GM19397 (cell line): Measurements from ENCODE around the gene APOLD1.
"Not testable (repeated sequence)": the region's sequence is repeated elsewhere in the genome, so short reads cannot be mapped to it uniquely, and the experiment has no call there.

Source experiments
- ATAC-seq: cut with Tn5 transposase; IDR thresholded peaks from one replicate; pipeline ENCODE4 v1.9.1; 2021; ENCODE audit warnings: mild to moderate bottlenecking, moderate library complexity; ENCODE audit not compliant: unreplicated experiment

The APOLD1 gene

DNA sequence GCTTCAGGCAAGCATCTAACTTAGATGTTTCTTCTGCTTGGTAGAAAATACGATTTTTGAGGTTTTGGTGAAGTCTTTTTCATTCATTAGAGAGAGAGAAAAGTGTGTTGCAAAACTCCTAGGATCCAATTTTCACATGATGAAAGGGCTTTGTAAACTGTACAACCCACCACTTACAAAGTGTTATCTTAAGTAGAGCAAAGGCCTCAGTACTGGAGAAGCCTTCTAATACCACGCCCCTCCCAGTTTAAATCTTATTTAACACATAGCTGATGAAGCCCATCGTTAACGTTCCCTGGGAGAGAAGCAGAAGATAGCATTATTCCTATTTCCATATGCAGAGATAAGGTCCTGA lies 869 bp downstream of the APOLD1 start:
- ATAC-seq, result peak; percentile 7

DNA sequence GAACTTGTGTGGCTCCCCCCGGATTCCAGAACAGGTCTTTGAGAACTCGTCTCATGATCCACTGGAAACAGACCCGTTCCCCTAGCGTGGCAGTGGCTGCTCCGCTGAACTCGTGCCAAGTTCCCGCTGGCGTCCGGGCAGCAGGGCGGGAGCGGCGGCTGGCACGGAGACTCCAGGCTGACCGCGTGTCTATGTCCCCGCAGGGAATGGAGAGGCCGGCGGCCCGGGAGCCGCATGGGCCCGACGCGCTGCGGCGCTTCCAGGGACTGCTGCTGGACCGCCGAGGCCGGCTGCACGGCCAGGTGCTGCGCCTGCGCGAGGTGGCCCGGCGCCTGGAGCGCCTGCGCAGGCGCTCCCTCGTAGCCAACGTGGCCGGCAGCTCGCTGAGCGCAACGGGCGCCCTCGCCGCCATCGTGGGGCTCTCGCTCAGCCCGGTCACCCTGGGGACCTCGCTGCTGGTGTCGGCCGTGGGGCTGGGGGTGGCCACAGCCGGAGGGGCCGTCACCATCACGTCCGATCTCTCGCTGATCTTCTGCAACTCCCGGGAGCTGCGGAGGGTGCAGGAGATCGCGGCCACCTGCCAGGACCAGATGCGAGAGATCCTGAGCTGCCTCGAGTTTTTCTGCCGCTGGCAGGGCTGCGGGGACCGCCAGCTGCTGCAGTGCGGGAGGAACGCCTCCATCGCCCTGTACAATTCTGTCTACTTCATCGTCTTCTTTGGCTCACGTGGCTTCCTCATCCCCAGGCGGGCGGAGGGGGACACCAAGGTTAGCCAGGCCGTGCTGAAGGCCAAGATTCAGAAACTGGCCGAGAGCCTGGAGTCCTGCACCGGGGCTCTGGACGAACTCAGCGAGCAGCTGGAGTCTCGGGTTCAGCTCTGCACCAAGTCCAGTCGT lies 1.5 kb downstream of the APOLD1 start:
- peak; percentile 89 for ATAC-seq

GRCh38 chr12:12788131-12788530 lies 2.7 kb downstream of the APOLD1 start:
- no peak for ATAC-seq

- no peak for ATAC-seq
Measured at GRCh38 chr12:12788675-12789368, 3.4 kb downstream of the APOLD1 start.

GRCh38 chr12:12790956-12791355 lies 5.5 kb downstream of the APOLD1 start:
- no peak for ATAC-seq

- ATAC-seq, result no peak
Measured at GRCh38 chr12:12791756-12792369, 6.4 kb downstream of the APOLD1 start.

- ATAC-seq, result no peak
Measured at GRCh38 chr12:12792421-12792820, 7.0 kb downstream of the APOLD1 start.

DNA sequence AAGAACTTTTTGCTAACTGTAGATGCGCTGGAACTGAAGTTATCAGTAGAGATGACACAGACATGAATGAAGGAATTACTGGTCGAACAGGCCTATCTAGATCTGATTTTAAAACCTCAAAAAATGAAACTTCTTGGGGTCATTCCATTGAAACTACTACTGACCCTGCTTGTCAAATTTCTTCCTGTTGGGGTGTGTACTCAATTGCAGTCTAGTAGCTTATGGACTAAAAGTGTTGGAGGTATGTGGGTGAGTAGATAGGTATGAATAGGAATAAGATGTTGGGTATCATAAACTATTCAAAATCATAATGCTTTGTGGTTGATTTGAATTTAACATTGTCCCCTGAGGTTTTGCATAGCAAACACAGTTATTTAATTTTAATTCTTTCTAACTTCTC lies 9.2 kb downstream of the APOLD1 start:
- ATAC-seq, result no peak

GRCh38 chr12:12796171-12796570 lies 10.7 kb downstream of the APOLD1 start:
- no peak for ATAC-seq

- no peak for ATAC-seq
Measured at GRCh38 chr12:12796928-12797793, 11.7 kb downstream of the APOLD1 start.

GRCh38 chr12:12797794-12798152 lies 12.3 kb downstream of the APOLD1 start:
- no peak for ATAC-seq

- no peak for ATAC-seq
Measured at GRCh38 chr12:12798480-12798879, 13.0 kb downstream of the APOLD1 start.

DNA sequence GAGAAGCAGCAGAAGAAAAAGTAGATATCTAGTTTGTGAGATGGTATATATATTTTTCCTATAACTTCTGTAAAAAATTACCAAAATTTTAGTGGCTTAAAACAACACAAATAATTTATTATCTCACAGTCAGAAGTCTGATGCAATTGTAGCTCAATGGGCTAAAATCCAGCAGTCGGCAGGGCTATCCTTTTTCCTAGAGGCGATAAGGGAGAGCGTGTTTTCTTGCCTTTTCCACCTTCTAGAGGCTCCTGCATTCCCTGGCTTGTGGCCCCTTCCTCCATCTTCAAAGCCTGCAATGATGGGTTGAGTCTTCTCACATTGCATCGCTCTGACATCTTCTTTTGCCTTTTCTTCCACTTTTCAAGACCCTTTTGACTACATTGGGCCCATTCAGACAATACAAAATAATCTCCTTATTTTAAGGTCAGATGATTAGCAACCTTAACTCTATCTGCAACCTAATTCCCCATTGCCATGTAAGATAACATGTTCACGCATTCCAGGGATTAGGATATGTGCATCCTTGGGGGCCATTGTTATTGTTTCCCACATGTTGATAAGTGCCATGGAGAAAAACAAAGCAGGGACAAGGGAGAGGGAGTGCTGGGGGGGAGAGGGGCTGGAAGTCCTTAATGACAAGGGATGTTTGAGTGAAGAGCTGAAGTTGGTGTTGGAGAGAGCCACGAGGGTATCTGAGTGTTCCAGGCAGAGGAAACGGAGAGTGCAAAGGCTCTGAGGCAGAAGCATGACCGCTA lies 13.9 kb downstream of the APOLD1 start:
- no peak for ATAC-seq

DNA sequence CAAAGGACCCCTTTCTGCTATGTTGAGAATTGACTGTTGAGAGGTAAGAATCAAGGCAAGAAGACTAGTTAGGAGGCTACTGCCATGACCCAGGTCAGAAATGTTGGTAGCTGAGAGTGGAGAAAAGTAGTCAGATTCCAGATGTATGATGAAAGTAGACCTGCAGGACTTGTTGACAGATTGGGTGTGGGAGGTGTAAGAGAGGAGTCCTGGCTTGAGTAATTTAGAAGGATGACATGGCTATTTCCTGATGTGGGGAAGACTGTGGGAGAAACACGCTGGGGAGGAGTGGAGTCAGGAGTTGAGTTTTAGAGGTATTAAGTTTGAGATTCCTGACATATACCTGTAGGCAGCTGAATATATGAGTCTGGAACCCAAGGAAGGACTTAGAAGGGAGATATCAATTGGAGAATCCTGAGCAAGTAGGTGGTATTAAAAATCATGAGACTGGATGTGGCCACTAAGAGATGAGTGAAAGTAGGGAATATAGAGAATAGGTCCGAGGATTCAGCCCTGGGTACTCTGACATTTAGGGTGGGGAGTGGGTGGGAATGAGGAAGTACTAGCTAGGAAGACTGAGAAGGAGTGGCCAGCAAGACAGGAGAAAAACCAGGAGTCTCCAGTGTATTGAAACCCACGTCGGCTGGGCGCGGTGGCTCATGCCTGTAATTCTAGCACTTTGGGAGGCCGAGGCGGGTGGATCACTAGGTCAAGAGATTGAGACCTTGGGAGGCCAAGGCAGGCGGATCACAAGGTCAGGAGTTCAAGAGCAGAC lies 15.1 kb downstream of the APOLD1 start:
- ATAC-seq, result no peak

GRCh38 chr12:12801656-12802055 lies 16.2 kb downstream of the APOLD1 start:
- not testable (repeated sequence) for ATAC-seq

- ATAC-seq, result peak; percentile 70
Measured at GRCh38 chr12:12803186-12803585, 17.7 kb downstream of the APOLD1 start.

GRCh38 chr12:12804011-12804410 lies 18.6 kb downstream of the APOLD1 start:
- no peak for ATAC-seq

GRCh38 chr12:12804432-12804886 lies 19.0 kb downstream of the APOLD1 start:
- no peak for ATAC-seq

DNA sequence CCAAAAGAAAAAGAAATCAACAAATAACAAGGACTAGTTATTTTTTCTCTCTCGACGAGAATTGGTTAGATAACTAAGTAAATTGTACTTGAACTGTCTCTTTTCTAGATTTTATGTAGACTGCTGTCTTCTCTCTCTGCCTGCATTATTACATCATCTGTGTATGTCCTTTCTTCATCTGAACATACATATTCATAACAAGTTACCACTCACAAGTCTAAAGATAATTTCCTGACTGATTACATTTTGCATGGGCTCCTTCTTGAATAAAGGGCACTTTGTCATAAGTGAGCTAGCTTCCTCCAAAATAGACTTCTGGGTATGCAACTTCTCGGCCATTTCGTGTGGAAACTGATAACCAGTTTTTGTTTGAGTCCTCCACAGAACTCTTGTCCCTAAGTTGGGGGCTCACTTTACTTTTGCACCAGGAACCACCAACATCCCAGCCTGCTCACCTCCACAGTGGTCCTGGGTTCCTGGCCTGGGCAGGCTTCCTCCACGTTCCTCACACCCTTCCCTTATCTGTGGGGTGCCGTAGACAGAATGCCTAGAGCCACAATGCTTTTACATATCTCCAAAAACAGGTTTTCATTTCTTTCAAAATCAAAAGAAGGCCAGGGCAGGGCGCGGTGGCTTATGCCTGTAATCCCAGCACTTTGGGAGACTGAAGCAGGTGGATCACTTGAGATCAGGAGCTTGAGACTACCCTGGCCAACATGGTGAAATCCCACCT lies 21.5 kb downstream of the APOLD1 start:
- no peak for ATAC-seq
